T-helper 2 cell (primary cell): ENCODE results near the gene OR2AE1.
A peak's percentile ranks its signal among the peaks of the same experiment; 100 is the strongest.

Experiments used
- DNase-seq, 5 experiments: peaks; one replicate each; pipeline versions ENCODE4 v3.0.0 to v3.0.0-alpha.2; 2012 to 2022

Gene OR2AE1

DNA sequence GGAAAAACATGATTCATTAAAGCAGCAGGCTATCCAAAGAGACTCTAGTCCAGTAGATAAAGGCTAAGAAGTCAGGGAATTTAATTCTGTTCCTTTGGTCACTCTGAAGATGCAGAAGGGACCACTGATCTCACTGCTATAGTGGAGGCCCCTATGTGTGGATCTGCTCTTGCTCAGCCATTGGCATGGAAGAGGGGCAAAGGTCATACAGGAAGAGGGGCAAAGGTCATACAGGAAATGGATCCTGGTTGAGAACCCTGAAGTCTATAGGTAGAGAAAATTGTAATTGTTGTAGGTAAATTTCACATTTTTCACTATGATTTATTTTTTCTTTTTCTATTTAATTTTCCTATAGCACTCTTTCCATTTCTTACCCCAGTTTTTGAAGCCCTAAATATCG lies 21.6 kb downstream of the OR2AE1 start:
- no peak for DNase-seq

DNA sequence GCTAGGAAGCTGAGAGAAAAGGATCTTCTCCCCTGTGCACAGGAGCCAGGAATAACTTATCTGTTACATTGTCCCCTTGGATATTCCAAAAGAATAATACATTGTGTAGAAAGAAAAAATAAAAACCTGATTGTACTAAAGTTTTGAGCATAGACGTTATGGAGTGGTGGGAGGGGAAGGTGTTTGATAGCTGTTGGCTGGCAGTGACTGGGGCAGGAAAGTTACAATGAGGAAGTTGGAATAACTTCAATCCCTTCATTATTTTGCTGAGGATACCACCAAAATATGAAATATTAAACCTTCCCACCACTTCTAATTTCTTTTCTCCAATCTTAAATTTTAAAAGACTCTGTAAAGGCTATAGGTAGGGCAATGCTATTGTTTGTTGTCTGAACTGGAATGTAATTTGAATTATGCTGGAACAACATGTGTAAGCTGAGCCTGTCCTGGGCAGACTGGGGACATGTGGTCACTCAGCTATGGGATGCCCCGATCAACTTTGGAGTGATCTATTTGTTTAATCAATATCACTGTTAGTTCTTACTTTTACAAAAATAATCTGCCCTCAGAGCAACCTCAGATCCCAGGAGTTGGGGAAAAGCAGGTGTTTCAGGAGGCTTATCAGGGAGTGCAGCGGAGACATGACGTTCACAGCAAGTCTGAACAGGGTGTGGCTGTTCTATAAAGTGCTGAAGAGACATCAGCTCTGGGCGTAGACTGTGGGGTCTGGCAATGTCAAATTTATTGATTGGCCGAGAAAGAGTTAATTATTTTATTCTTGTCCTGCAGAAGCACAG lies 28.2 kb downstream of the OR2AE1 start:
- DNase-seq, result no peak

DNA sequence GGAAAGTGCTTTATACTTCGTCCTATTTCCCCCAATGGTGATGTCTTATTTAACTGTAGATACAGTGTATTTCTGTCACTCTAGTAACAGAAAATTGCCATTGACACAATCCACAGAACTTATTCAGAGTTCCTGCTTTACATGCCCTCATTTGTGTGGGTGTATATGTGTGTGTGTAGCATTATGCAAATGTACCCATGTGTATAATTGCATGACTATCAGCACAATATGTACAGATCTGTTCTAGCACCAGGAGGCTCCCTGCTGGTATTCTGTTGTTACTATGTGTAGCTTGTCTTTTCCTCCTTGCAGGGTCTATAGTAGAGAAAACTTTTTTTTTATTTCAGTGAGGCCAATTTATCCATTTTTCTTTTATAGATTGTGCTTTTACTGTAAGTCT lies 32.5 kb downstream of the OR2AE1 start:
- DNase-seq, result no peak

DNA sequence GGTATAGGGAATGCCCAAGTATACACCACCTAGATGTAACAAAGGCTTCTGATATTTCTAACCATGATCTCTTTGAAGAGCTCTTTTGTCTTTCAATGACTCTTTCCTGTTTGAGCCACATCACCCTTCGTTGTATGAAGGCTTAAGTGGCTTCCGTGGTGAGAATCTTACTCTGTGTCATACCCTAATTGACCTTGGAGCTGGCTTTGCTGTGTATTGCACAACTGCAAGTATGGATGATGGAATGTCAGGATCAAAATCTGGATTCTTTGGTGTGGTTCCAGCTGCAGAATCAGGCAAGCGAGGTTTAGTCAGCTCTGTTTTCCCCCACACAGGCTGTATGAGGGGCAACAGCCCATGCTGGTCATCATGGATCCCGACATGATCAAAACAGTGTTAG lies 33.0 kb downstream of the OR2AE1 start:
- no peak for DNase-seq

DNA sequence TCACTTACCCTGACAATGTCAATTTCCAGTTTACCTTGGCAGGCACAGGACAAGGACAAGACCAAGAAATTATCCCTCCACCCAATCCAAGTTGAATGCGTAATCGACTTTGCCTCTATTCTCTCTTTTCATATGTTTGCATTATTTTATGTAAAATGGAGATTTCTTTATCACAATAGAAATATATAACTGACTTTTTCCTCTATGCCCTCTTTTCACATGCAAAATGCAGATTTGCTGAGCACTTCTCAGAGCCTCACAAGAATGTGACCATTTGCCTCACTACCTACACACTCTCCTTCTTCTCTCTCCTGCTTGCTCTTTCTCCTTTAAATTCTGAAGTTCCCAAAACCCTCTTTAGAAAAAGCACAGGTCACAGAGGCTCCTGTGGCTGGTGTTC lies 33.9 kb downstream of the OR2AE1 start:
- DNase-seq, result no peak

DNA sequence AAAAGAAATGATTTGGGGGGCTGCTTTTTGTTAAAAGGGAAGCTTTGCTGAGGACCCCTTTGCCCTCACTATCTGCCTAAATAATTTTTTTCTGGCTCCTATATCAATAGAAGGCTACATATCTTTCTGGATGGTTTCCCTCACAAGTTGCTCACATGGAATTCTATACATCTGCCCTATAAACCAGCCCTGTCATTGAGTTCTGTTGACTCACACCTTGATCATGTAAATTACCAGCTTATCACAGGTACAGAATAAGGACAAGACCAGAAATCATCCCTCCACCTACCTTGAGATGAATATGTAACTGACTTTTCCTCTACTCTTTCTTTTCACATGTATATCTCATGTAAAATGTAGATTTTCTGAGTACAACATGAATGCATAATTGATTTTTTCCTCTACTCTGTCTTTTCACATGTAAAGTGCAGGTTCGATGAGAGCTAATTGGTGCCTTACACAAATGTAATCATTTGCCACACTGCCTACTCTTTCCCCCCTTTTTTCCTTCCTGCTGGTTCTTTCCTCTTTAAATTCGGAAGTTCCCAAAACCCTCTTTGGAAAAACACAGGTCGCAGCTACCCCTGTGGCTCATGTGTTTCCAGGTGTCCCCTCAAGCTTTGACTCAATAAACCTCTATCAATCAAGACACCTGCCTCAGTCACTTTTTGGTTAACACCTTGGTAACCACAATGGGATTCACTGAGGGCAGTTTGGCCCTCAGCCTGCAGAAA lies 36.5 kb downstream of the OR2AE1 start:
- DNase-seq, result no peak

DNA sequence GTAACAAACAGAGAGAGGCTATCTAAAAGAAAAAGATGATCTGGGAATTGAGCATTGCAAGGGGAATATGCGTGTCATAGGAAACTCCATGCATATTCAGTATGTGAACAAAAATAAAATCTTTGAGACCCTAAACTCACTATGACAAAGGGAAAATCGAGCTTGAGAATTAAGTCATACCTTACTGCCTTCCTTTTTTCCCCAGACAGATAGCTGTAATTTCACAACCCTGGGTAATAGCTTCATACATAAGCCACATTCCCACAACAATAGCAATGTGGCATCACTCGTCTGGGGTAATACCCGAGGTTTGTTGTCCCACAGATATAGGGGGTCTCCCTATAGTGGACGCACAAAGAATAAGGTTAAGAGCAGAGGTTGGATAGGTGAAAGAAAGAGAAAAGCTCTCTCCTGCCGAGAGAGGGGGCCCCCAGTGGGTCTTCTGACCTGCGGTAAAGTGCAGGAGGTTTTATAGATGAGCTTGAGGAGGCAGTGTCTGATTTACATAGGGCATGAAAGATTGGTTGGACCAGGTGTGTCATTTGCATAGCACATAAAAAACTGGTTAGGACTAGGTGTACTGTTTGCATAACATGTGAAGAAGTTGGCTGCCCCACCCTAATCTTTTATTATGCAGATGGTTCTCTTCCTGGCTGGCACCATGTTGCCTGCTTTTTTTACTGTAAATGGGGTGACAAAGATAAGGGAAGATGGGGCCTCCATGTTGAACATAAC lies 37.4 kb downstream of the OR2AE1 start:
- no peak for DNase-seq

DNA sequence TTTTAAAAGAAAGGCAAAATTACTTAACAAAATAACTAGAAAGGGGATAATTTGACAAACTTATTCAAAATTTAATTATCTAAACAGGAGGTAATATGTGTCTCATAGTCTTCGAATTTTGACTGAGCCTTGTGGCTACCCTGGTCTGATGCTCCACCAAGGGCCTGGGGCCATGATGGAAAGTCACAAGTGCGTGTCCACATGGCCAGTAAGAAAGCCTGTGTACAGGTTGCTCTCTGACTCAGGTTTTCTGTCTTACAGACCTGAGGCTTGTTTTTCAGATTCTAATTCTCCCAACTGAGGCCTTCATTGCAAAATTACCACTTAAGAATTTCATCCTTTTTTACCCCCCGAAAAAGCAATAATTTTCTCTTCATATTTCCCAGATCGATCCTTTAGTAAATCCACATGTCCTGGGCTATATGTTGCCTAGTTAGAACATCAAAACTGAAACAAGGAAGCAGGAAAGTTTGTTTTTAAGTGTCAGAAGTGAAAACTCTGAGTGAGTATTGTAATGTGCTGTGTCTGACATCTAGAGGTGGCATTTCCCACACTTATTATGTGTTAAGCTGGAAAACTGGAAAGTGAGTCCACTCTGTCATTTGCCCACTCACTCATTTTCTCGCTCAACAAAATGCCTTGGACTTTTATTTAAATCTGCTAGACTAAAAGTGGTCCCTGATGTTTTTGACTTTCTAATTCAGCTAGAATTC lies 39.0 kb downstream of the OR2AE1 start:
- peak in 1 of 5 experiments; percentile 15 for DNase-seq

DNA sequence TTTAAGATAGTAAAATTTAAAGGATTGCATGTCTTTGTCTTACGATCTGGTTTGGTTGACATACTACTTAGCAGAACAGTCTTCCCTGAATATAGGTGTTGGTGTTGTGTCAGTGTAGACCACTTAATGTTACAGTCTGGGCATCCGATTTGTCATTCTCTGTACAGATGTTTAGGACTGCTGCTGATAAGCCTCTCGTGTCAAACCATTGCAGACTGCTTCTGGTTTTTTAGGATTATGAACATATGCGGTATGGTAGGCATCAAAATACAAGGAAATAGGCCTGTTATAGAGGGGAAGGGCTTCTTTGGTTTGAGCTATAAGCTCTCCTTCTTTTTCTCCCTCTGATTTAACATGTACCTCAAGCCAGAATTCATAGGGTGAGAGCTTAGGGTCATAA lies 41.6 kb downstream of the OR2AE1 start:
- no peak for DNase-seq

DNA sequence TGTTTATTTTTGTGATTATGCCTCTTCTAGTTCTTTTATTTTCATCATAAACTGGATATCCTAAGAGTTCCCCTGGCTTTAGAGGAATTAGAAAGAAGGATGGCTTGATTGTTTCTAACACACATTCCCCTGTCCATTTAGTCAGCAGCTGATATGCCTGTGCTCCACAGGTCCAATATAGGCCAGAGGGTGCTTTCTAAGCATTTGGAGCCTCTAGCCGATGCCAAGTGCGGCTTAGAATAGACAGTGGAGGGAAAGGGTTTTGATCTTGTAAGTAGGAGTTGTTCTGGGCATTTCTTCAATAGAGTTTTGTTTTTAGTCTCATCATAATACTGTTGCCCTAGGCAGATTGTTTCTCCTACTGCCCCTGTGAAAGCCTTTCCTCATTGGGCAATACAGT lies 42.5 kb downstream of the OR2AE1 start:
- DNase-seq, result no peak

DNA sequence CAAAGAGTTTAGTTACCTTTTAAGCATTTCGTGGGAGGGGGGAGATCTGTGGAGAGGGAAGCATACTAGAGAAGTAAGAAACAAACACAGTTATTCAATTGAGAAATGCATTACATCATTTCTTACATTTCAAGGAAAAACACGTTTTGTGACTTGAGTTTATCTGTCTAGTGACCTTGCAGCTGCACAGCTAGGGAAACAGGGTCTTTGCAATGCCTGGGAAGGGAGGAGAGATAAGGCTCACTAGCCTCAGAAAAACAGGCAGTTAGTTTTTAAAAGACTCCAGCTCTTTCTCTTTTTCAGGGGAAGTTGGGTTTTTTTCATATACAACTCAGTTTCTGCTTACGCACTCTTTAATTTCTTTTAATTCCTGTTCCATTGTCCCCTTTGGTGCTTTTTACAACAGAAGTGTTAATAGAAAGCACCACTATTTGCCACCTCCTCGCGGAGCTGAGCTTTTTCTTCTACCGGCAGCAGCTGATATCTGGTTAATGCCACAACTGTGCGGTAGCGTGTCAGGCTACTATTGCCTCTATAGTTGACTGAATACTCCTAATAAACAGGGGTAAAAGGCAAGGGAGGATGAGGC lies 43.5 kb downstream of the OR2AE1 start:
- DNase-seq, result no peak

DNA sequence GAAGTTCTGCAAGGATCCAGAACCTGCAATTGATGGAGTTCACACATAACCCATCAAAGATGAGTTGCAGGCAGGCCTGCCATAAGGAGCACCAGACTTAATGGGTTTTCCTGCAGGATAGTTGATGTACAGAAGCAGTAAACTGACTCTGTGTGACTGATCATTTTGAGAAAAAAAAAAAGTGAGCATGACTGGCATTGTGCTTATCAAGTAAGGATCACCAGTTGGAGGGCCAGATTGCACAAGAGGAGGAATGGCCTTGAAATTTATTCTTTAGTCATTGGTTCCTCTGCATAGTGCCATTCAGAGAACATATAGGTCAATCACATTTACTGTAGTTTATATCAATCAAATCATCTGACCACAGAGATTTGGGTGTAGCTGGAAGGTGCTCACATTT lies 45.2 kb downstream of the OR2AE1 start:
- no peak for DNase-seq

DNA sequence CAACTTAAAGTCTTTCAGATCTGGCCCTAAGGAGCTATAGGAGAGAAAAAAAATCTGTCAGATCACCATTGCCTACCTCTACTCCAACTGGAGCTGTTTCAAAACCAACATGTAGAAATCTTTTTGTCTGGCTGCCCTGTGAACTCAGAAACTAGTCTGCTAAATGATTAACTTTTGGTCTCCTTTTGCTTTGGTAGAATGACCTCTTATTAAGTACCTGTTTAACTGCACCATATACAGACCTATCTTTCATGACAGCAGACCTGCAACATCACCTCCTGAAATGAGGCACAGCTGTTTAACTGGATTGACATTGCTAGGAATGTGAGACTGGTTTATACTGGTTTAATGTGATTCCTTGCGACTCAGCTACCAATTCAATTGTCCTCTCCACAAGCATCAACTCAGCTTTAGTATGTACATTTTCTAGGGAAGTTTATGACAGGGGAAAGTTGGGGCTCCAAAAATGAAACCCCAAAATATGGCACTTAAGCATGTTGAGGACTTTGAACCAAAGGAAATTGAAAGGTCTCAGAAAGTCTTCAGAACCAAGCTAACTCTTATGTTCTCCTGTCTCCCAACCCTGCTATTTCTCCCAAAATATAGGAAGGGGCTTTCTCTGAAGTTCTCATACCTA lies 47.2 kb downstream of the OR2AE1 start:
- no peak for DNase-seq

DNA sequence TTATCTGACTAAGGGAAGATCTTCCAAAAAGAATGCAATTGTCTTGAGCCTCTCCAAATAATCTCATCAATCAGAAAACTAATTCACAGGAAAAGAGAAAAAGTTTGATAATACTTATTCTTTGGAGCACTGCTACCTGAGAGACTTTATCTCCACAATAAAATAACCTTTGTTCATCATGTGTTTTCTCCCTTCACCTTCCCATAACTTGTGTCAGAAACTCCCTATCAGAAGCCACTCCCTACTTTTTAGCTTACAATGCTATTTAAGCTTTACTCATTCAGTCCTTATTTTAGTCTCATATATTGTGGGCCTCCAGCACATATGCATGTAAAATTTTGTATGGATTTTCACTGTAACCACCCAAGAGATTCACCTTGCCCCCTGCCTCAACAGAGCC lies 48.0 kb downstream of the OR2AE1 start:
- DNase-seq, result no peak

DNA sequence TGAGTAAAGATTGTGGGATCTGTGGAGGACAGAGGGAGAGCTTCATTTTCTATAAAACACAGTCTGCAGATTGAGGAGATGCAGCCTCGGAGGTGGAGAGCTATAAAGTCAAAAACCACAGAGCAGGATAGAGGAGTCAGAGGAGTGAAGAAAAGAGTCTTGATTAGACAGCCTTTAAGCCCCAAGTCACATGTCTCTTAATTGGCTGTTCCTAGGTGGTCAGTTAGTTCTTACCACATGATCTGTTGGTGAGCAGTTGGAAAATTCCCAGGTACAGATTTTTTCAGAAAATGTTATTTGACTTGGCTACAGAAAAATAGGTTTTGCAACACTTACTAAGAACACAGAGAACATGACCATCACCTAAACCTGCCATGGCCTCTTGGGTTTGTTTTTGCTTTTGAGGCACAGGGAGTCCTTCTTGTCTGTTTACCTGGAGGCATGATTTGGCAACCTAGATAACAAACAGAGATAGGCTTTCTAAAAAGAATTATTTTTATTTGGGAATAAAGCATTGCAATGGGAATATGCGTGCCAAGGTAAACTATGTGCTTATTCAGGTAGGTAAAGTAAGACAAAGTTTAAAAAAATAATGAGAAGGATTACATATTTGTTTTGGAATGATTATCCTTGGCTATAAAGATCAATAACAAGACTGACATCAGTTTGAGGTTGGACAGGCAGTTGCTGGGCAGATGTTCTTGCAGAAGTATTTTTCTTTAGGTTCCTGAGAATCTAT lies 49.6 kb downstream of the OR2AE1 start:
- no peak for DNase-seq
